ENCODE results near the gene GPC5. TPM values are rescaled to one million over a fixed set of nuclear protein-coding genes. Genes with fewer than 3 reads are reported as not detected.

Gene GPC5
- total RNA-seq, 1 donor from 2014 or later, result 10.2 TPM

GRCh38 chr13:92656648-92657047 is 1258.2 kb downstream of the GPC5 start:
- H3K27ac Mint-ChIP-seq (ENCODE audit: unreplicated experiment), result no peak overlapping the region
- TF ChIP-seq, protein P1, sequence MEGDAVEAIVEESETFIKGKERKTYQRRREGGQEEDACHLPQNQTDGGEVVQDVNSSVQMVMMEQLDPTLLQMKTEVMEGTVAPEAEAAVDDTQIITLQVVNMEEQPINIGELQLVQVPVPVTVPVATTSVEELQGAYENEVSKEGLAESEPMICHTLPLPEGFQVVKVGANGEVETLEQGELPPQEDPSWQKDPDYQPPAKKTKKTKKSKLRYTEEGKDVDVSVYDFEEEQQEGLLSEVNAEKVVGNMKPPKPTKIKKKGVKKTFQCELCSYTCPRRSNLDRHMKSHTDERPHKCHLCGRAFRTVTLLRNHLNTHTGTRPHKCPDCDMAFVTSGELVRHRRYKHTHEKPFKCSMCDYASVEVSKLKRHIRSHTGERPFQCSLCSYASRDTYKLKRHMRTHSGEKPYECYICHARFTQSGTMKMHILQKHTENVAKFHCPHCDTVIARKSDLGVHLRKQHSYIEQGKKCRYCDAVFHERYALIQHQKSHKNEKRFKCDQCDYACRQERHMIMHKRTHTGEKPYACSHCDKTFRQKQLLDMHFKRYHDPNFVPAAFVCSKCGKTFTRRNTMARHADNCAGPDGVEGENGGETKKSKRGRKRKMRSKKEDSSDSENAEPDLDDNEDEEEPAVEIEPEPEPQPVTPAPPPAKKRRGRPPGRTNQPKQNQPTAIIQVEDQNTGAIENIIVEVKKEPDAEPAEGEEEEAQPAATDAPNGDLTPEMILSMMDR (IDR thresholded peaks at IDR 0.05; ENCODE audit: partially characterized antibody, unreplicated experiment), result no peak
- no peaks in the 10 kb centered on the region for H3K27me3 Mint-ChIP-seq (ENCODE audit: unreplicated experiment)
- no peaks in the 10 kb centered on the region for H3K9me3 Mint-ChIP-seq (ENCODE audit: unreplicated experiment)
- DNase-seq, result no peak
- no peak overlapping the region for H3K4me3 Mint-ChIP-seq (ENCODE audit: unreplicated experiment)
- H3K4me1 Mint-ChIP-seq (ENCODE audit: low read depth, unreplicated experiment), result no peaks in the 10 kb centered on the region
- H3K36me3 Mint-ChIP-seq (ENCODE audit: unreplicated experiment), result no peaks in the 10 kb centered on the region

DNA sequence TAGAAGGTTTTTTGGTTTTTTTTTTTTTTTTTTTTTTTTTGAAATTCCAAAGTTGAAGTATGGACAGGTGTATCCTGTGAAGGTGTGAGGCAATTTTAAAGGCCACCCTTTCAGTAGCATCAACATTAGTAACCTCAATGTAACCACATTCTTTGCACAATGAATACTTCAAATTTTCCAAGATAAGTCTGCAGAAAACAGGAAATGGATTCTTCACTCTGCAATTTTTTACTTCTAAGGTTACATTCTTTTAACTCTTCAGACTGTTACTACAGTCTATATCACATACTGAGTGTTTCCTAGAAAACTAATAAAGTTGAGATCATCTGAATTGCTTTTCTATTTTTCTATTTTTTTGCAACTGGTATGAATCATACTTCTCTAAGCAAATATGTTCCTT is 1259.1 kb downstream of the GPC5 start:
- no peak overlapping the region for H3K27ac Mint-ChIP-seq (ENCODE audit: unreplicated experiment)
- no peaks in the 10 kb centered on the region for H3K4me1 Mint-ChIP-seq (ENCODE audit: low read depth, unreplicated experiment)
- H3K9me3 Mint-ChIP-seq (ENCODE audit: unreplicated experiment), result no peaks in the 10 kb centered on the region
- no peaks in the 10 kb centered on the region for H3K36me3 Mint-ChIP-seq (ENCODE audit: unreplicated experiment)
- TF ChIP-seq, protein P1 (IDR thresholded peaks at IDR 0.05; ENCODE audit: partially characterized antibody, unreplicated experiment), result no peak
- DNase-seq, result no peak
- H3K4me3 Mint-ChIP-seq (ENCODE audit: unreplicated experiment), result no peak overlapping the region
- no peaks in the 10 kb centered on the region for H3K27me3 Mint-ChIP-seq (ENCODE audit: unreplicated experiment)

- Mint-ChIP-seq H3K36me3 (ENCODE audit: unreplicated experiment) (no peaks in the 10 kb centered on the region), H3K4me1 (ENCODE audit: low read depth, unreplicated experiment) (no peaks in the 10 kb centered on the region), H3K9me3 (ENCODE audit: unreplicated experiment) (no peaks in the 10 kb centered on the region), H3K27me3 (ENCODE audit: unreplicated experiment) (no peaks in the 10 kb centered on the region), H3K4me3 (ENCODE audit: unreplicated experiment) (no peak overlapping the region), H3K27ac (ENCODE audit: unreplicated experiment) (no peak overlapping the region)
- TF ChIP-seq, protein P1 (IDR thresholded peaks at IDR 0.05; ENCODE audit: partially characterized antibody, unreplicated experiment), result no peak
- no peak for DNase-seq
These were observed 1259.9 kb downstream of the GPC5 start for GRCh38 chr13:92658293-92658692.

DNA sequence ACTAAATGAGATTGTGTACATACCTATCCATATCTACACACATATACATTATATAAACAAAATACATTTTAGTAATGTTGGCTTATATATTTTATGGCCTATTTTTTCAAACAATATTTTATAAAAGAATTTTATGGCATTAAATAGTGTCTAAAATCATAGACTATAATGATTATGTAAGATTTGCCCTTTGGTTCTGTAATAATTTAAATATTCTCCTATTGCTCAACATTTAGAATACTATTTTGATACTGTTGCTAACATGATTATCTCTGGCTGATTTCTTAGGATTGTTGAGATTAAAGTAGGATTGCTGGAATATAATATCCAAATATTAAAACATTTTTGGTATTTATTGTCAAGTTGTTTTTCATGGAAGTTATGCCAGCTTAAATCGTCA is 1263.0 kb downstream of the GPC5 start:
- no peaks in the 10 kb centered on the region for H3K4me1 Mint-ChIP-seq (ENCODE audit: low read depth, unreplicated experiment)
- no peak overlapping the region for H3K27ac Mint-ChIP-seq (ENCODE audit: unreplicated experiment)
- no peak for DNase-seq
- no peaks in the 10 kb centered on the region for H3K36me3 Mint-ChIP-seq (ENCODE audit: unreplicated experiment)
- TF ChIP-seq, protein P1 (IDR thresholded peaks at IDR 0.05; ENCODE audit: partially characterized antibody, unreplicated experiment), result no peak
- H3K27me3 Mint-ChIP-seq (ENCODE audit: unreplicated experiment), result no peaks in the 10 kb centered on the region
- H3K4me3 Mint-ChIP-seq (ENCODE audit: unreplicated experiment), result no peak overlapping the region
- no peaks in the 10 kb centered on the region for H3K9me3 Mint-ChIP-seq (ENCODE audit: unreplicated experiment)

DNA sequence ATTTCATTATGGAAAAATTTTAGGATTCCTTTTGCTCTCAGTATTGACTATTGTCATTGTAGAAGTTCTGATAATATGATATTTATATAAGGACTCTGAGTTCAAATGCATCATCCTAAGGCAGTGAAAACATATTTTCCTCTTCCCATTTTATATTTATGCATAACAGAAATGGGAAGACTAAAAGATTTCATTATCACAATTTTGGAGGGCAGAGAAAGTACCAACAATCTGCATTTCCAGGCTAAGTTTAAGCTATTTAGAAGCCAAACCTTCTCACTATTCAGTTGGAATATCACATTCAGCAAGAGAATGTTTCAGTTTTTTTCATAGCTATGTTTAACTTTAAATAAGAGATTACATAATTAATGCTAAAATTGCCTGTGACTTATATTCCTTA is 1269.7 kb downstream of the GPC5 start:
- Mint-ChIP-seq H3K4me3 (ENCODE audit: unreplicated experiment) (no peak overlapping the region), H3K27me3 (ENCODE audit: unreplicated experiment) (no peaks in the 10 kb centered on the region), H3K4me1 (ENCODE audit: low read depth, unreplicated experiment) (no peaks in the 10 kb centered on the region), H3K36me3 (ENCODE audit: unreplicated experiment) (no peaks in the 10 kb centered on the region), H3K27ac (ENCODE audit: unreplicated experiment) (no peak overlapping the region), H3K9me3 (ENCODE audit: unreplicated experiment) (no peaks in the 10 kb centered on the region)
- no peak for DNase-seq
- TF ChIP-seq, protein P1 (IDR thresholded peaks at IDR 0.05; ENCODE audit: partially characterized antibody, unreplicated experiment), result no peak

Measured in glutamatergic neuron (in vitro differentiated cells).